Breast epithelium (tissue), 4 donors: ENCODE measurements around the gene GAGE10. TPM values are rescaled to one million over a fixed set of nuclear protein-coding genes. Genes with fewer than 3 reads are reported as not detected.

ENCODE experiments used
- DNase-seq, 2 donors: peaks; one replicate each; pipeline ENCODE4 v3.0.0-alpha.2; 2019; ENCODE audit warnings: low spot score in 2 of 2
- H3K27ac ChIP-seq, 2 donors: fragments of 200-600 bp; sonication (generic) in 1 of 2; one replicate each; pipeline ENCODE4 v1.5.1; 2016 to 2019; ENCODE audit warnings: mild to moderate bottlenecking in 1 of 2
- H3K27me3 ChIP-seq, 2 donors: fragments of 200-600 bp; sonication (generic) in 1 of 2; one replicate each; pipeline versions ENCODE4 v1.5.1 to v1.6.0; 2017 to 2019; ENCODE audit warnings: control low read depth in 1 of 2, mild to moderate bottlenecking in 1 of 2
- H3K36me3 ChIP-seq: fragments of 200-600 bp; one replicate; pipeline ENCODE4 v1.5.1; 2019
- H3K4me1 ChIP-seq, 2 donors: fragments of 200-600 bp; sonication (generic); one replicate each; pipeline ENCODE4 v1.5.1; 2016 to 2019; ENCODE audit warnings: control low read depth in 1 of 2
- H3K4me3 ChIP-seq, 3 donors: fragments of 200-600 bp; sonication (generic); 1 replicate in 2 of 3; 2 replicates in 1 of 3; pipeline ENCODE4 v1.5.1; 2016 to 2019; ENCODE audit warnings: mild to moderate bottlenecking in 3 of 3, moderate library complexity in 2 of 3
- H3K9me3 ChIP-seq, 2 donors: fragments of 200-600 bp; sonication (generic) in 1 of 2; one replicate each; pipeline ENCODE4 v1.5.1; 2016 to 2019; ENCODE audit warnings: control low read depth in 1 of 2
- POLR2A ChIP-seq: fragments of 450-650 bp; IDR thresholded peaks from one replicate; pipeline ENCODE4 v1.6.1; 2016; ENCODE audit warnings: antibody characterized with exemption, mild to moderate bottlenecking, moderate library complexity
- POLR2AphosphoS5 ChIP-seq, 3 donors: sonication (generic); formaldehyde crosslinking; IDR thresholded peaks; one replicate each; pipeline ENCODE4 v1.6.1; 2017; ENCODE audit warnings: antibody characterized with exemption in 3 of 3
- intact Hi-C: fragments of 100-400 bp; cut with DNase I; formaldehyde crosslinking; loops from one replicate; pipeline ENCODE4 v1.15.1; 2023; ENCODE audit warnings: low total_unique reads
- total RNA-seq, 3 donors: library from RNA; depleted of rRNA; stranded (reverse); fragments of >200 nt; gene quantifications; one replicate each; pipeline ENCODE4 v1.1.0, GENCODE V29; 2016
- TF ChIP-seq, protein P1 (sequence below), 3 donors: fragments of 450-650 bp; IDR thresholded peaks; one replicate each; pipeline ENCODE4 v1.5.1; 2016 to 2017; ENCODE audit warnings: antibody characterized with exemption in 3 of 3, mild to moderate bottlenecking in 3 of 3, moderate library complexity in 3 of 3

Gene GAGE10, protein sequence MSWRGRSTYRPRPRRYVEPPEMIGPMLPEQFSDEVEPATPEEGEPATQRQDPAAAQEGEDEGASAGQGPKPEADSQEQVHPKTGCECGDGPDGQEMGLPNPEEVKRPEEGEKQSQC
- total RNA-seq = not detected

DNA sequence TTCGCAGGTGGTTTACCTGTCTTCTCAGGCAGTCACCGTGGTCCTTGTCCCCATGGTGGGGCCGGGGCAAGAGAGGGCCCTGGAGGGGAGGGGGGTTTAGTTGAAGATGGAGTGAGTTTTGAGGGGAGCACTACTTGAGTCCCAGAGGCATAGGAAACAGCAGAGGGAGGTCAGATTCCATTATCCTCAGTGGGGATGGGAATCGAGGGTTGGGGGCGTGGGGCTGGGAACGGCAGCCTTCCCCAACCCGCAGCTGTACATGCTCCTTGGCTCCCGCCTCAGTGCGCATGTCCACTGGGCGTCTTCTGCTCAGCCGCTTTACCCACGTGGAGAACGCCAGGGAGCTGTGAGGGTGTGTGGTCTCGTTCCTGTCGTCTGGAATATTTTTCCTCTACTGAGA, at the start of gene GAGE10:
GAGE10 (plus strand) TSS at position 301 of the 400 bp plus-strand sequence. CDS start 1,214 bp downstream, outside the sequence.
- Histone ChIP-seq H3K27ac (no peak within 1 kb of the TSS), H3K36me3 (no peaks in the 10 kb centered on the region), H3K4me1 (no peaks in the 10 kb centered on the region), H3K4me3 (no peak within 1 kb of the TSS), H3K9me3 (no peaks in the 10 kb centered on the region), H3K27me3 (peaks cover 0 to 23% of the 10 kb centered on the region in 2 donors)
- TF ChIP-seq POLR2A = no peak
- TF ChIP-seq POLR2AphosphoS5 (IDR thresholded peaks at IDR 0.05) = no peak
- TF ChIP-seq, protein P1, sequence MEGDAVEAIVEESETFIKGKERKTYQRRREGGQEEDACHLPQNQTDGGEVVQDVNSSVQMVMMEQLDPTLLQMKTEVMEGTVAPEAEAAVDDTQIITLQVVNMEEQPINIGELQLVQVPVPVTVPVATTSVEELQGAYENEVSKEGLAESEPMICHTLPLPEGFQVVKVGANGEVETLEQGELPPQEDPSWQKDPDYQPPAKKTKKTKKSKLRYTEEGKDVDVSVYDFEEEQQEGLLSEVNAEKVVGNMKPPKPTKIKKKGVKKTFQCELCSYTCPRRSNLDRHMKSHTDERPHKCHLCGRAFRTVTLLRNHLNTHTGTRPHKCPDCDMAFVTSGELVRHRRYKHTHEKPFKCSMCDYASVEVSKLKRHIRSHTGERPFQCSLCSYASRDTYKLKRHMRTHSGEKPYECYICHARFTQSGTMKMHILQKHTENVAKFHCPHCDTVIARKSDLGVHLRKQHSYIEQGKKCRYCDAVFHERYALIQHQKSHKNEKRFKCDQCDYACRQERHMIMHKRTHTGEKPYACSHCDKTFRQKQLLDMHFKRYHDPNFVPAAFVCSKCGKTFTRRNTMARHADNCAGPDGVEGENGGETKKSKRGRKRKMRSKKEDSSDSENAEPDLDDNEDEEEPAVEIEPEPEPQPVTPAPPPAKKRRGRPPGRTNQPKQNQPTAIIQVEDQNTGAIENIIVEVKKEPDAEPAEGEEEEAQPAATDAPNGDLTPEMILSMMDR (IDR thresholded peaks at IDR 0.05) = no peak
- DNase-seq = no peak
- intact Hi-C loops = no loop called here

DNA sequence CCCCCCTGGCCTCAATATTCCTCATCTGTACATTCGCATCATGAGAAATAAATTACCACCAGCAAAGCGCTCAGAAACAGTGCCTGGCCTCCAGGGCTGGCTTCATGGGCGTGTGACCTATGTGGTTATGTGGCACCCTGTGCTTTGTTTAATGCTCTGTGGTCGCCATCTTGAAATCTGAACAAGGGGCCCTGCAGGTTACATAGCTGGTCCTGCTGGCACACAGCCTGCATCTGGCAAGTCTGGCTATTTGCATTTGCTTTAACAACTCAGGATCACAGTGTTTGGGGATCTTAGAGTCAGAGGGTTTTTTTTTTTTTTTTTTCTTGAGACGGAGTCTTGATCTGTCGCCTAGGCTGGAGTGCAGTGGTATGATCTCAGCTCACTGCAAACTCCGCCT, 48.8 kb upstream of the GAGE10 start:
- no peaks in the 10 kb centered on the region for H3K9me3 ChIP-seq
- peaks cover 0 to 63% of the 10 kb centered on the region in 2 donors for H3K27me3 ChIP-seq
- H3K27ac ChIP-seq = no peak overlapping the region
- TF ChIP-seq POLR2AphosphoS5 (IDR thresholded peaks at IDR 0.05) (no peak), POLR2A (no peak)
- TF ChIP-seq, protein P1 (IDR thresholded peaks at IDR 0.05) = no peak
- no peak for DNase-seq
- no peak overlapping the region for H3K4me3 ChIP-seq
- intact Hi-C loops = no loop called here
- no peaks in the 10 kb centered on the region for H3K4me1 ChIP-seq
- no peaks in the 10 kb centered on the region for H3K36me3 ChIP-seq

DNA sequence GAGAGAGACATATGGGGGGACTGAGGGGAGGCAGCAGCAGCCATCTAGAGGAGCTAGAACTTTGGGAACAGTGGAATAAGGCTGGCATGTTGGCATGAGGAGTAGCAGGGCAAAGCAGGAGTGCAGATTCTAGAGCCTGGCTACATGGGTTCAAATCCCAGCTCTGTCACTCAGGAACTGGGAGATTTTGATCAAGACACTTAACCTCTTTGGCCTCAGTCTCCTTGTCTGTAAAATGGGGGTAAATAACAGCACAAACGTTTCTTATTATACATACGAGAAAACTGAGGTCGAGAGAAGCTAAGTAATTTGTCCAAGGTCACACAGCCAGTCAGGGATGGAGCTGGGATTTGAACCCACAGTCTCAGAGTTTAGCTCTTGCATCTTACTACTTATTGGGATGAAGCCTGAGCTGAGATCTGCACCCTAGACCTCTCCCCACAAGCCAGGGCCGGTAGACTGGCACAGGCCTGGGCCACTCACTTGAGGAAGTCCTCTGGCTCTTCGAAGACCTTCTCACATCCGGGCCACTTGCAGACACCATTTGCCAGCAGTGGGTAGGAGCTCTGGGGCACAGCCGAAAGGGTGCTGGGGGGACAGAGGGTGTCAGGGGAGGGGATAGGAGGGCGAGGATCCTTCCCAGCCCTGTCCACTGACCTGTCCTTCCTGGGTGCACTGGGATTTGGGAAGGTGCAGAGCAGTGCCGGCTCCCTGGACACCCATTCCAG, 47.0 kb upstream of the GAGE10 start:
- H3K9me3 ChIP-seq = no peaks in the 10 kb centered on the region
- no peaks in the 10 kb centered on the region for H3K36me3 ChIP-seq
- H3K27me3 ChIP-seq = peaks cover 0 to 70% of the 10 kb centered on the region in 2 donors
- TF ChIP-seq POLR2AphosphoS5 (IDR thresholded peaks at IDR 0.05) (no peak), POLR2A (no peak)
- H3K4me3 ChIP-seq = no peak overlapping the region
- H3K27ac ChIP-seq = no peak overlapping the region
- no peaks in the 10 kb centered on the region for H3K4me1 ChIP-seq
- no peak for DNase-seq
- intact Hi-C loops = no loop called here

DNA sequence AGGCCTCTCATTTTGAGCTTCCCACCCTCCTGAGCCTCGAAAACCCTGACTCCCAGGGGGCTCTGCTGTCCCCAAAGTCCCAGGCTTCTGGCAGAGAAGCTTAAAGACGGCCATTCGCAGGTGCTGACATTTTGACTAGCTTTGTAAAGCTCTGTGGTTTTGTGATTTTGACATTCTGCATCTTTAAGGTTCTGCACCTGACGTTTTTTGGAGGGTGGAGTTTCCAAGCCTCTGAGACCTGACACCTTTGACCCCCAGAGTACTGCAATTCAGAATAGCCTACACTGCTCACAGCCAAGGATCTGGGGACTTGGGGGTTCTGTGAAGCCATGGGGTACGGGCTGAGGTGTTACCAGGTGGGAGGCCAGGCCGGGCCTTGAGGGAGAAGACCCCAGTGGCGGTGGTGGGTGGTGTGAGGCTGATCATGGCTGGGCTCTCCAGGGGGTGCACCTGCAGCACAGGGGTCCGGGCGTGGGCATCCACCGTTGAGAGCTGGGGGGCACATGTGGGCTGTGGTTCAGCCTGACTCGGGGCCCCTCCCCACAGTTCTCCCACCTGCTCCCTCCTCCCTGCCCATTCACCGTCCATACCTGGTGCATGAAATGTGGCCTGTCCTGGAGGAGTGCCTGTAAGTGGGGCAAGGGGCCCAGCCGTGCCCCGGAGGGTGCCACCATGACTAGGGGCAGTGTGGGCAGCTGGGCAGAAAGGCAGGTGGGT, 46.2 kb upstream of the GAGE10 start:
- Histone ChIP-seq H3K4me1 (no peaks in the 10 kb centered on the region), H3K36me3 (no peaks in the 10 kb centered on the region), H3K9me3 (no peaks in the 10 kb centered on the region), H3K27ac (no peak overlapping the region), H3K4me3 (no peak overlapping the region), H3K27me3 (peaks cover 0 to 62% of the 10 kb centered on the region in 2 donors)
- no peak for TF ChIP-seq POLR2AphosphoS5 (IDR thresholded peaks at IDR 0.05)
- TF ChIP-seq, protein P1 (IDR thresholded peaks at IDR 0.05) = no peak
- no peak for TF ChIP-seq POLR2A
- intact Hi-C loops = no loop called here
- DNase-seq = no peak

DNA sequence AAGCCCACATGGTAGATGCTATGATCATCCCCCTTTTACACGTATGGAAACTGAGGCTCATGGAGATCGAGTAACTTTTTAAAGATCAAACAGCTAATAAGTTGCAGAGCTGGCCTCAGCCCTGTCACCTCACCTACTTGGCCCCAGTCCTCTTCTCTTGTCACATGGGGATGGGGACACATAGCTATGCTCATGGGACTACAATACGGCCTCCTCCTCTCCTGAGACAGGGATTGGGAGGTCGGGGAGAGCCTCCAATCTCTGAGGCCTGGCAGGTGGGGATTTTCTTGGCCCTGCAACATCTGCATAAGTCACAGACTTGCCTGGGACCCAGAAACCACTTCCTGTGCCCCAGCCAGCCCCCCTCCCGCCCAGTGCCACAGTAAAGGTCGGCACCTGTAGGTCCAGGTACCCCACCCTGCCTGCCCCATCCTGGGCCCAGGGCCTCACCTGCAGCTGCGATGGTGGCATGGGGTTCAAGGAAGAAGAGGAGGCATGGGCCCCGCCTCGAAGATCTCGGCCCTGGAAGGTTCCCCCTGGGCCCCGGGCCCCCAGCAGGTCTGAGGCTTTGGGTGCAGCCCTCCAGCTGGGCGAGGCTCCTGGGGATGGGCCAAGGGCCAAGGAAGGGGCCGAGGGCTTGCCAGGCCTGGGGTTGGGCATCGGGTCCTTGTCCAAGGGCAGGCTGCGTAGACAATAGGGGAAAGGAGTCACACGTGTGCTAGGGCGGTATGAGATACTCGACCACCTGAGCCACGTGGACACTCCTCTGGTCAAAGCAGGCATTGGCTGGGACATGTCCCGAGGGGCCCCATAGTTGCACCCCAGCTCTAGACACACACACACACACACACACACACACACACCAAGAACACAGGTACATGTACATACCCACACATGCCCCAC, 45.3 kb upstream of the GAGE10 start:
- TF ChIP-seq POLR2AphosphoS5 (IDR thresholded peaks at IDR 0.05) = no peak
- TF ChIP-seq POLR2A = no peak
- TF ChIP-seq, protein P1 (IDR thresholded peaks at IDR 0.05) = no peak
- H3K27ac ChIP-seq = no peak overlapping the region
- no peak overlapping the region for H3K4me3 ChIP-seq
- intact Hi-C loops = no loop called here
- peaks cover 0 to 53% of the 10 kb centered on the region in 2 donors for H3K27me3 ChIP-seq
- no peaks in the 10 kb centered on the region for H3K9me3 ChIP-seq
- H3K36me3 ChIP-seq = no peaks in the 10 kb centered on the region
- DNase-seq = no peak
- no peaks in the 10 kb centered on the region for H3K4me1 ChIP-seq
